ENCODE results near the gene HEXIM1. TPM values are rescaled to one million over a fixed set of nuclear protein-coding genes. Genes with fewer than 3 reads are reported as not detected.

HEXIM1 gene
- total RNA-seq, 2 experiments from 2014 or later: 50.5 to 50.9 TPM

DNA sequence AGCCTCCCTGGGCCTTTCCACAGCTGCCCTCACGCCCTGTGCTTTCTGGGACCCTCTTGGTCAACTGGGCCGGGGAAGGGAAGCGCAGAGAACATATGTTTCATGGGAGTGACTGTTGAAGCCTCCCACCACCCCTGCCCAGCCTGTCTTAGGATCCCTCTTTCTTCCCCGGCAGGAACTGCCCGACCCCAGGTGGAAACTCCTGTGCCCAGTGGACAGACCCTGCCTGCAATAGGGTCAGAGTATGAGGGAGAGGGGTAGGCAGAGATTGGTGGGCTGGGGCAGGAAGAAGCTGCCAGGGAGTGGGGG is 23.9 kb downstream of the HEXIM1 start:
- ChIA-PET POLR2A (interaction anchor here (0.8 to 5.9 kb wide), 7 partner anchors 10 to 145 kb away, joined by 3 to 122 read pairs (median 8); partner anchors contain the start of genes ACBD4, HEXIM1, HEXIM2 and MAP3K14), CTCF (interaction anchor here (1.2 to 2.3 kb wide), 4 partner anchors 20 to 37 kb away, joined by 4 to 13 read pairs (median 5); partner anchors contain the start of genes ACBD4 and HEXIM1)
- Histone ChIP-seq H3K4me1 (ENCODE audit: insufficient read depth, low read length) (peaks cover 23% of the 10 kb centered on the region), H3K9me3 (ENCODE audit: control insufficient read depth in 1 of 2, insufficient read depth in 1 of 2, low read length in 2 of 2) (no peaks in the 10 kb centered on the region), H3K4me3 (ENCODE audit: low read length) (peak overlapping the region; percentile 45), H3K27ac (ENCODE audit: low read depth in 1 of 2, low read length in 2 of 2) (peak overlapping the region in 1 of 2 donors; percentile 15), H3K27me3 (ENCODE audit: control insufficient read depth in 1 of 2, insufficient read depth in 2 of 2, low read length in 2 of 2) (no peaks in the 10 kb centered on the region), H3K36me3 (ENCODE audit: insufficient read depth, low read length) (no peaks in the 10 kb centered on the region)
- DNase-seq (no peak), ATAC-seq (ENCODE audit: poor library complexity) (no peak)
- H3K36me3 Mint-ChIP-seq (ENCODE audit: low read depth): no peaks in the 10 kb centered on the region
- peak overlapping the region; percentile 76 for H3K27ac Mint-ChIP-seq
- peaks cover 26% of the 10 kb centered on the region for H3K4me1 Mint-ChIP-seq (ENCODE audit: low read depth)
- no peaks in the 10 kb centered on the region for H3K9me3 Mint-ChIP-seq
- intact Hi-C loops (cut with DNase I, micrococcal nuclease): loop anchor here in 1 of 2 experiments (2.0 kb wide), 1 partner anchor 19 kb away; no protein-coding TSS in a partner anchor
- no peaks in the 10 kb centered on the region for H3K27me3 Mint-ChIP-seq
- peak overlapping the region; percentile 83 for H3K4me3 Mint-ChIP-seq
- TF ChIP-seq, protein P1, sequence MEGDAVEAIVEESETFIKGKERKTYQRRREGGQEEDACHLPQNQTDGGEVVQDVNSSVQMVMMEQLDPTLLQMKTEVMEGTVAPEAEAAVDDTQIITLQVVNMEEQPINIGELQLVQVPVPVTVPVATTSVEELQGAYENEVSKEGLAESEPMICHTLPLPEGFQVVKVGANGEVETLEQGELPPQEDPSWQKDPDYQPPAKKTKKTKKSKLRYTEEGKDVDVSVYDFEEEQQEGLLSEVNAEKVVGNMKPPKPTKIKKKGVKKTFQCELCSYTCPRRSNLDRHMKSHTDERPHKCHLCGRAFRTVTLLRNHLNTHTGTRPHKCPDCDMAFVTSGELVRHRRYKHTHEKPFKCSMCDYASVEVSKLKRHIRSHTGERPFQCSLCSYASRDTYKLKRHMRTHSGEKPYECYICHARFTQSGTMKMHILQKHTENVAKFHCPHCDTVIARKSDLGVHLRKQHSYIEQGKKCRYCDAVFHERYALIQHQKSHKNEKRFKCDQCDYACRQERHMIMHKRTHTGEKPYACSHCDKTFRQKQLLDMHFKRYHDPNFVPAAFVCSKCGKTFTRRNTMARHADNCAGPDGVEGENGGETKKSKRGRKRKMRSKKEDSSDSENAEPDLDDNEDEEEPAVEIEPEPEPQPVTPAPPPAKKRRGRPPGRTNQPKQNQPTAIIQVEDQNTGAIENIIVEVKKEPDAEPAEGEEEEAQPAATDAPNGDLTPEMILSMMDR (IDR thresholded peaks at IDR 0.05): no peak

DNA sequence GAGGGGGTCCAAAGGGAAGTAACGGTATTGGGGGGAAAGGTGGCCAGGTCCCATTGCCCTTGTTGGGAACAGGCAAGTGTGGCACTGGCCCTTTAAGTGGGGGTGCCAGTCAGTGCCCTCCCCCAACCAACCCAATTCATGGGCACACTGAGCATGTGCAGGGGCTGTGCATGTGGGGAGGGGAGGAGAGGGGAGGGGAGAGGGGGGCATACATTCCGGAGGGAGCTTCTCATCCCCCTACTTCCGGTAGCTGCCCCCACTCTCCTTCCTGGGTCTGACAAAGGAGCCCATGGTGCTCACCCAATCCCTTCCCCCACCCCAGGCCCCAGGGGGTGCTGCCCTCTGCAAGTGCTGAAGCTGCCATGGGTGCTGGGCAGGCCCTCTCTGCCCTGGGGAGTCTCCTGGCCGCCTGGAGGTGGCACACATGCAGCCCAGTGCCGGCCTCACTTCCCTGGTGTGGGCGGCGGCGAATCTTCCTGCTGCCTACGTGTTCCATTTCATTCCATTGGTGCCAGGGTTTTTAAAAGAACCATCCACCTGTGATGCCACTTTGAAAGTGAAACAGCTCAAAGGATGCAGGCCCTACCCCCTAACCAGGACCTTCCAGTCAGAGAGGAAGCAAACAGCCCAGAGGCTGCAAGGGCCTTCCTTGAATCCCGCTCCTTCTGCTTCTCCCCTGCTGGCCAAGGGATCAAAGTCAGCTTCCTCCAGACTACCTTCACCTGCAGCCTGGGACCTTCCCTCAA is 24.4 kb downstream of the HEXIM1 start:
- intact Hi-C loops (cut with DNase I, micrococcal nuclease): loop anchor here in 1 of 2 experiments (2.0 kb wide), 1 partner anchor 20 kb away; no protein-coding TSS in a partner anchor
- Mint-ChIP-seq H3K4me3 (peak overlapping the region; percentile 83), H3K36me3 (ENCODE audit: low read depth) (no peaks in the 10 kb centered on the region), H3K27ac (peak overlapping the region; percentile 76), H3K4me1 (ENCODE audit: low read depth) (peaks cover 26% of the 10 kb centered on the region), H3K9me3 (no peaks in the 10 kb centered on the region), H3K27me3 (no peaks in the 10 kb centered on the region)
- ATAC-seq (ENCODE audit: poor library complexity): peak; percentile 83
- no peaks in the 10 kb centered on the region for H3K9me3 ChIP-seq (ENCODE audit: control insufficient read depth in 1 of 2, insufficient read depth in 1 of 2, low read length in 2 of 2)
- DNase-seq: peak; percentile 11 to 75 (median 52)
- H3K27me3 ChIP-seq (ENCODE audit: control insufficient read depth in 1 of 2, insufficient read depth in 2 of 2, low read length in 2 of 2): no peaks in the 10 kb centered on the region
- H3K27ac ChIP-seq (ENCODE audit: low read depth in 1 of 2, low read length in 2 of 2): peak overlapping the region in 1 of 2 donors; percentile 44
- ChIA-PET CTCF (interaction anchor here (1.0 to 2.3 kb wide), 5 partner anchors 21 to 37 kb away, joined by 4 to 13 read pairs (median 5); partner anchors contain the start of genes ACBD4 and HEXIM1), POLR2A (interaction anchor here (0.7 to 5.9 kb wide), 16 partner anchors 10 to 144 kb away, joined by 3 to 122 read pairs (median 5); partner anchors contain the start of genes ACBD4, HEXIM1, HEXIM2 and MAP3K14)
- H3K4me3 ChIP-seq (ENCODE audit: low read length): peak overlapping the region; percentile 45
- TF ChIP-seq, protein P1 (IDR thresholded peaks at IDR 0.05): peak; percentile 46
- H3K36me3 ChIP-seq (ENCODE audit: insufficient read depth, low read length): no peaks in the 10 kb centered on the region
- H3K4me1 ChIP-seq (ENCODE audit: insufficient read depth, low read length): peaks cover 23% of the 10 kb centered on the region

DNA sequence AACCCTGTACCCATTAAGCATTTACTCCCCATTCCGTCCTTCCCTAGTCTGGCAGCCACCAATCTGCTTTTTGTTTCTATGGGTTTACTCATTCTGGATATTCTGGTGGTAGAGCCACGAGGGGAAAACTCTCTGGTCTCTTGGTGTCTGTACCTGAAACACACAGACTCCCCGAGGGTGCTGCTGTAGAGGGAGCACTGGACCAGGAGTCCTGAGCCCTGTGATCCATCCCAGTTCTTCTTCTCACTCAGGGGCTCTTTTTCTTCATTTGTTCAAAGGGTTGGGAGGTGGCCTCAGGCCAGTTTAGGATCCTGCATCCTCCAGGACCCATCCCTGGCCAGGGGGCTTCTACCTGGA is 27.5 kb downstream of the HEXIM1 start:
- H3K4me3 ChIP-seq (ENCODE audit: low read length): no peak overlapping the region
- no peaks in the 10 kb centered on the region for H3K27me3 Mint-ChIP-seq
- H3K4me1 Mint-ChIP-seq (ENCODE audit: low read depth): peaks cover 24% of the 10 kb centered on the region
- peak overlapping the region; percentile 20 for H3K4me3 Mint-ChIP-seq
- peaks cover 23% of the 10 kb centered on the region for H3K4me1 ChIP-seq (ENCODE audit: insufficient read depth, low read length)
- no peaks in the 10 kb centered on the region for H3K9me3 Mint-ChIP-seq
- TF ChIP-seq, protein P1 (IDR thresholded peaks at IDR 0.05): no peak
- no peaks in the 10 kb centered on the region for H3K36me3 ChIP-seq (ENCODE audit: insufficient read depth, low read length)
- H3K9me3 ChIP-seq (ENCODE audit: control insufficient read depth in 1 of 2, insufficient read depth in 1 of 2, low read length in 2 of 2): no peaks in the 10 kb centered on the region
- no peak for DNase-seq
- no peaks in the 10 kb centered on the region for H3K27me3 ChIP-seq (ENCODE audit: control insufficient read depth in 1 of 2, insufficient read depth in 2 of 2, low read length in 2 of 2)
- no peak overlapping the region for H3K27ac ChIP-seq (ENCODE audit: low read depth in 1 of 2, low read length in 2 of 2)
- CTCF ChIA-PET: interaction anchor here (1.0 to 1.7 kb wide), 3 partner anchors 22 to 41 kb away, joined by 3 to 4 read pairs (median 4); no protein-coding TSS in a partner anchor
- ATAC-seq (ENCODE audit: poor library complexity): no peak
- POLR2A ChIA-PET: no interaction called here
- H3K27ac Mint-ChIP-seq: no peak overlapping the region
- no peaks in the 10 kb centered on the region for H3K36me3 Mint-ChIP-seq (ENCODE audit: low read depth)
- intact Hi-C loops (cut with DNase I, micrococcal nuclease): no loop called here

All from CD4-positive, alpha-beta T cell (primary cell).